Bone marrow (tissue), 2 donors: ENCODE data around the gene HGS.

Experiments
- DNase-seq, 2 donors: peaks; one replicate each; lab custom pipeline; 2025; lab: John Stamatoyannopoulos, UW

Gene HGS

GRCh38 chr17:81683584-81684441 is at the start of gene HGS, which contains the start of gene ARL16:
TSS of gene HGS (plus strand) at chr17:81684011. CDS start at chr17:81684067, 56 bp downstream.
TSS of gene ARL16 (minus strand) at chr17:81683797. CDS start at chr17:81683753, 44 bp downstream.
- peak; percentile 92 to 99 for DNase-seq

- no peak for DNase-seq
Observed at GRCh38 chr17:81635431-81635830, 48.4 kb upstream of the HGS start.

- no peak for DNase-seq
Observed at GRCh38 chr17:81635973-81636504, 47.8 kb upstream of the HGS start.

- peak; percentile 53 to 84 for DNase-seq
Observed at GRCh38 chr17:81636505-81637288, 47.1 kb upstream of the HGS start, which contains the start of the genes NPLOC4 and TSPAN10. TSS of gene NPLOC4 (minus strand) at chr17:81637112. CDS start at chr17:81636930, 182 bp downstream. TSS of gene TSPAN10 (plus strand) at chr17:81637196. CDS start at chr17:81642413, 5,217 bp downstream.

GRCh38 chr17:81638683-81639082 is 45.1 kb upstream of the HGS start:
- no peak for DNase-seq

GRCh38 chr17:81640011-81640410 is 43.8 kb upstream of the HGS start:
- DNase-seq = no peak

GRCh38 chr17:81641825-81642489 is 41.9 kb upstream of the HGS start:
- DNase-seq = no peak

- no peak for DNase-seq
Observed at GRCh38 chr17:81644496-81644895, 39.3 kb upstream of the HGS start.

GRCh38 chr17:81644976-81645952 is 38.5 kb upstream of the HGS start:
- no peak for DNase-seq

- DNase-seq = no peak
Observed at GRCh38 chr17:81646869-81647600, 36.8 kb upstream of the HGS start.

GRCh38 chr17:81647640-81648012 is 36.2 kb upstream of the HGS start:
- DNase-seq = no peak

GRCh38 chr17:81648013-81648706 is 35.7 kb upstream of the HGS start:
- DNase-seq = no peak

- DNase-seq = no peak
Observed at GRCh38 chr17:81648707-81649085, 35.1 kb upstream of the HGS start.

GRCh38 chr17:81650951-81651350 is 32.9 kb upstream of the HGS start:
- DNase-seq = no peak

- DNase-seq = no peak
Observed at GRCh38 chr17:81651692-81652091, 32.1 kb upstream of the HGS start.

GRCh38 chr17:81652906-81653771 is 30.7 kb upstream of the HGS start:
- no peak for DNase-seq

- no peak for DNase-seq
Observed at GRCh38 chr17:81655378-81656117, 28.3 kb upstream of the HGS start.
